H9 (cell line): ENCODE results near the gene PTPRQ. TPM values are rescaled to one million over a fixed set of nuclear protein-coding genes. Genes with fewer than 3 reads are reported as not detected.
A peak's percentile ranks its signal among the peaks of the same experiment; 100 is the strongest.

Experiments used
- DNase-seq: peaks from one replicate; pipeline ENCODE4 v3.0.0-alpha.2; 2017
- H2AFZ ChIP-seq: one replicate; pipeline ENCODE4 v1.6.1; 2013; ENCODE audit warnings: mild to moderate bottlenecking, low read length, control low read depth, moderate library complexity
- H2AK5ac ChIP-seq: 2 replicates; pipeline ENCODE4 v1.6.1; 2013; ENCODE audit warnings: low read length, control low read depth, mixed read lengths; ENCODE audit not compliant: insufficient read length
- H2BK120ac ChIP-seq: one replicate; pipeline ENCODE4 v1.6.1; 2013; ENCODE audit warnings: low read depth, mild to moderate bottlenecking, low read length, control low read depth, inconsistent platforms; ENCODE audit not compliant: poor library complexity, severe bottlenecking
- H2BK12ac ChIP-seq: 2 replicates; pipeline ENCODE4 v1.6.1; 2013; ENCODE audit warnings: low read length, control low read depth, mixed read lengths, low read depth; ENCODE audit not compliant: insufficient read length
- H2BK15ac ChIP-seq: 2 replicates; pipeline ENCODE4 v1.6.1; 2013; ENCODE audit warnings: low read depth, low read length, control low read depth
- H2BK20ac ChIP-seq: one replicate; pipeline ENCODE4 v1.6.1; 2013; ENCODE audit warnings: low read depth, mild to moderate bottlenecking, low read length, control low read depth, inconsistent platforms; ENCODE audit not compliant: poor library complexity, severe bottlenecking
- H2BK5ac ChIP-seq: 2 replicates; pipeline ENCODE4 v1.6.1; 2013; ENCODE audit warnings: low read length, control low read depth, mixed read lengths; ENCODE audit not compliant: insufficient read length
- H3K14ac ChIP-seq: 2 replicates; pipeline ENCODE4 v1.6.1; 2013; ENCODE audit warnings: low read length, control low read depth; ENCODE audit not compliant: insufficient read depth
- H3K18ac ChIP-seq: 2 replicates; pipeline ENCODE4 v1.6.1; 2013; ENCODE audit warnings: low read depth, mild to moderate bottlenecking, mixed read lengths, low read length, control low read depth; ENCODE audit not compliant: insufficient read length
- H3K23ac ChIP-seq: 2 replicates; pipeline ENCODE4 v1.6.1; 2013; ENCODE audit warnings: low read length, control low read depth, mixed read lengths, low read depth; ENCODE audit not compliant: insufficient read length
- H3K23me2 ChIP-seq: 2 replicates; pipeline ENCODE4 v1.6.1; 2013; ENCODE audit warnings: low read depth, mild to moderate bottlenecking, mixed read lengths, low read length, control low read depth; ENCODE audit not compliant: insufficient read length, poor library complexity, severe bottlenecking
- H3K27ac ChIP-seq: 2 replicates; pipeline ENCODE4 v1.5.1; 2013; ENCODE audit warnings: low read length, control low read depth, mixed read lengths, low read depth; ENCODE audit not compliant: insufficient read length
- H3K27me3 ChIP-seq: 2 replicates; pipeline ENCODE4 v1.6.1; 2013; ENCODE audit warnings: low read length, control low read depth, inconsistent platforms; ENCODE audit not compliant: insufficient read depth
- H3K4ac ChIP-seq: 2 replicates; pipeline ENCODE4 v1.6.1; 2013; ENCODE audit warnings: low read depth, mild to moderate bottlenecking, control low read depth, inconsistent platforms, low read length, moderate library complexity
- H3K4me1 ChIP-seq: 2 replicates; pipeline ENCODE4 v1.6.1; 2013; ENCODE audit warnings: low read length, control low read depth, inconsistent platforms; ENCODE audit not compliant: insufficient read depth
- H3K4me2 ChIP-seq: 2 replicates; pipeline ENCODE4 v1.6.1; 2013; ENCODE audit warnings: low read length, control low read depth, mixed read lengths; ENCODE audit not compliant: insufficient read length, insufficient read depth
- H3K56ac ChIP-seq: 2 replicates; pipeline ENCODE4 v1.6.1; 2013; ENCODE audit warnings: low read depth, mild to moderate bottlenecking, mixed read lengths, low read length, control low read depth; ENCODE audit not compliant: insufficient read length
- H3K79me1 ChIP-seq: 2 replicates; pipeline ENCODE4 v1.6.1; 2013; ENCODE audit warnings: low read depth, mild to moderate bottlenecking, moderate library complexity, low read length, control low read depth, inconsistent platforms; ENCODE audit not compliant: insufficient read depth, poor library complexity, severe bottlenecking
- H3K79me2 ChIP-seq: 2 replicates; pipeline ENCODE4 v1.6.1; 2013; ENCODE audit warnings: low read length, control low read depth, inconsistent platforms; ENCODE audit not compliant: insufficient read depth
- H3K9ac ChIP-seq: 2 replicates; pipeline ENCODE4 v1.6.1; 2013; ENCODE audit warnings: low read length, control low read depth, mixed read lengths; ENCODE audit not compliant: insufficient read length; ENCODE audit errors: extremely low read depth
- H3K9me3 ChIP-seq: one replicate; pipeline ENCODE4 v1.6.1; 2013; ENCODE audit warnings: low read depth, low read length, inconsistent platforms; ENCODE audit not compliant: control insufficient read depth
- H3T11ph ChIP-seq: one replicate; pipeline ENCODE4 v1.6.1; 2013; ENCODE audit warnings: mild to moderate bottlenecking, low read length, control low read depth, inconsistent platforms
- H4K20me1 ChIP-seq: one replicate; pipeline ENCODE4 v1.6.1; 2013; ENCODE audit not compliant: control insufficient read depth, insufficient read length, insufficient read depth
- H4K5ac ChIP-seq: 2 replicates; pipeline ENCODE4 v1.6.1; 2013; ENCODE audit warnings: low read depth, mild to moderate bottlenecking, mixed read lengths, low read length, control low read depth; ENCODE audit not compliant: insufficient read length
- H4K8ac ChIP-seq: replicated peaks from 2 replicates; pipeline ENCODE4 v1.6.1; 2013; ENCODE audit warnings: low read length, control low read depth, mixed read lengths, low read depth; ENCODE audit not compliant: insufficient read length
- H4K91ac ChIP-seq: 2 replicates; pipeline ENCODE4 v1.6.1; 2013; ENCODE audit warnings: low read depth, mild to moderate bottlenecking, moderate library complexity, mixed read lengths, low read length, control low read depth; ENCODE audit not compliant: insufficient read length
- H3K27ac Mint-ChIP-seq, 3 experiments: 2 replicates in 2 of 3; 3 replicates in 1 of 3; pipeline ENCODE4 v1.8.0; 2020 to 2021; ENCODE audit warnings: mixed read lengths in 3 of 3, mild to moderate bottlenecking in 1 of 3, moderate library complexity in 1 of 3
- H3K27me3 Mint-ChIP-seq: 2 replicates; pipeline ENCODE4 v1.8.0; 2021; ENCODE audit warnings: low read depth, mild to moderate bottlenecking, moderate library complexity, mixed read lengths
- H3K36me3 Mint-ChIP-seq, 3 experiments: 2 replicates in 2 of 3; 3 replicates in 1 of 3; pipeline ENCODE4 v1.8.0; 2020 to 2021; ENCODE audit warnings: low read depth in 3 of 3, mixed read lengths in 3 of 3; ENCODE audit not compliant: insufficient read depth in 1 of 3
- H3K4me1 Mint-ChIP-seq, 2 experiments: 2 replicates each; pipeline ENCODE4 v1.8.0; 2020; ENCODE audit warnings: mixed read lengths in 2 of 2
- H3K4me3 Mint-ChIP-seq, 2 experiments: 2 replicates in 1 of 2; 3 replicates in 1 of 2; pipeline ENCODE4 v1.8.0; 2020 to 2021; ENCODE audit warnings: mild to moderate bottlenecking in 2 of 2, mixed read lengths in 2 of 2, moderate library complexity in 1 of 2
- H3K9me3 Mint-ChIP-seq, 2 experiments: 2 replicates in 1 of 2; 3 replicates in 1 of 2; pipeline ENCODE4 v1.8.0; 2020; ENCODE audit warnings: mild to moderate bottlenecking in 2 of 2, mixed read lengths in 2 of 2, moderate library complexity in 1 of 2
- WGBS: extraction: QIAGEN DNeasy Blood & Tissue Kit; methylation state at CpG from one replicate; pipeline ENCODE4 v1.1.7; 2013; ENCODE audit warnings: missing lambda C conversion rate, low lambda C conversion rate, mixed read lengths; ENCODE audit not compliant: insufficient read length; ENCODE audit errors: extremely low coverage; 5-methylcytosine and 5-hydroxymethylcytosine counted together
- total RNA-seq: library from RNA; stranded (reverse); gene quantifications from 2 replicates; pipeline ENCODE4 v1.2.1, GENCODE V29; 2021
- TF ChIP-seq, protein P1 (sequence below): fragments of 200-600 bp; sonication (generic); conservative IDR thresholded peaks from 3 replicates; pipeline ENCODE4 v1.8.0; 2021; ENCODE audit warnings: antibody characterized with exemption, mild to moderate bottlenecking

PTPRQ gene
- total RNA-seq, 1 experiment from 2014 or later: not detected

DNA sequence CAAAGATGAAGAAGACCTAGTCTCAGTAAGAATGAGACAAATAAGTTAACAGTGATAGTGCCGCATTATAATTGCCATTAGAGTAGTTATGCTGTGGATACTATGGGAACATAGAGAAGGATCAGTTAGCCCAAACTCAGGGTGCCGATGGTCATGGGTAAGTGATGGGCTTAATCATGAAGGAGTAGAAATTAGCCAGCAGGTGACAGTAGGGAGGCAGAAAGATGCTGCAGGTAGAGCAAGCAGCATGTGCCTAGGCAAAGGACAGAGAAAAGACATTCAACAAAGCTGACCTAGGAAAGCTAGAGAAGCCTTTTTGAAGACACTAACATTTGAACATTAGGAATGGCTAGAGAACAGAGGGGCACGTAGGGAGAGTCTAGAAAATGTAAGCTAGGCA lies 30.6 kb upstream of the PTPRQ start:
- Mint-ChIP-seq H3K4me3 (no peak overlapping the region), H3K4me1 (peaks cover 0 to 4% of the 10 kb centered on the region in 2 experiments; a peak in 3 of 4 replicates), H3K36me3 (no peaks in the 10 kb centered on the region), H3K9me3 (no peaks in the 10 kb centered on the region), H3K27ac (peak overlapping the region in 1 of 3 experiments; percentile 3; a peak in 1 of 7 replicates), H3K27me3 (no peaks in the 10 kb centered on the region; the same call in 1 of the 2 replicates)
- Histone ChIP-seq H2BK5ac (no peak overlapping the region), H3K14ac (no peak overlapping the region), H3K27me3 (no peaks in the 10 kb centered on the region), H3K4ac (no peak overlapping the region), H4K8ac (no peak overlapping the region), H2BK12ac (no peak overlapping the region), H3K27ac (no peak overlapping the region), H3K23ac (no peak overlapping the region), H3K9ac (no peak overlapping the region), H2BK15ac (no peak overlapping the region), H2AK5ac (no peak overlapping the region), H3K18ac (no peak overlapping the region), H3K56ac (no peak overlapping the region), H3K79me1 (no peaks in the 10 kb centered on the region), H3K23me2 (no peaks in the 10 kb centered on the region), H2BK20ac (no peak overlapping the region), H2BK120ac (no peak overlapping the region), H3K79me2 (no peaks in the 10 kb centered on the region), H3T11ph (no peak overlapping the region), H3K4me1 (no peaks in the 10 kb centered on the region), H2AFZ (no peak overlapping the region), H4K20me1 (no peaks in the 10 kb centered on the region), H4K5ac (no peak overlapping the region), H4K91ac (no peak overlapping the region), H3K9me3 (no peaks in the 10 kb centered on the region), H3K4me2 (no peak overlapping the region)
- no peak for DNase-seq
- TF ChIP-seq, protein P1, sequence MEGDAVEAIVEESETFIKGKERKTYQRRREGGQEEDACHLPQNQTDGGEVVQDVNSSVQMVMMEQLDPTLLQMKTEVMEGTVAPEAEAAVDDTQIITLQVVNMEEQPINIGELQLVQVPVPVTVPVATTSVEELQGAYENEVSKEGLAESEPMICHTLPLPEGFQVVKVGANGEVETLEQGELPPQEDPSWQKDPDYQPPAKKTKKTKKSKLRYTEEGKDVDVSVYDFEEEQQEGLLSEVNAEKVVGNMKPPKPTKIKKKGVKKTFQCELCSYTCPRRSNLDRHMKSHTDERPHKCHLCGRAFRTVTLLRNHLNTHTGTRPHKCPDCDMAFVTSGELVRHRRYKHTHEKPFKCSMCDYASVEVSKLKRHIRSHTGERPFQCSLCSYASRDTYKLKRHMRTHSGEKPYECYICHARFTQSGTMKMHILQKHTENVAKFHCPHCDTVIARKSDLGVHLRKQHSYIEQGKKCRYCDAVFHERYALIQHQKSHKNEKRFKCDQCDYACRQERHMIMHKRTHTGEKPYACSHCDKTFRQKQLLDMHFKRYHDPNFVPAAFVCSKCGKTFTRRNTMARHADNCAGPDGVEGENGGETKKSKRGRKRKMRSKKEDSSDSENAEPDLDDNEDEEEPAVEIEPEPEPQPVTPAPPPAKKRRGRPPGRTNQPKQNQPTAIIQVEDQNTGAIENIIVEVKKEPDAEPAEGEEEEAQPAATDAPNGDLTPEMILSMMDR: peak; percentile 39
- no CpG with 5 or more reads among the region's 3 CpGs for WGBS
